ENCODE results near the gene LRRN3. TPM values are rescaled to one million over a fixed set of nuclear protein-coding genes. Genes with fewer than 3 reads are reported as not detected.

LRRN3 gene
- total RNA-seq, 4 donors from 2014 or later, result 0.23 to 1.6 (median 0.40) TPM; not detected in 1

DNA sequence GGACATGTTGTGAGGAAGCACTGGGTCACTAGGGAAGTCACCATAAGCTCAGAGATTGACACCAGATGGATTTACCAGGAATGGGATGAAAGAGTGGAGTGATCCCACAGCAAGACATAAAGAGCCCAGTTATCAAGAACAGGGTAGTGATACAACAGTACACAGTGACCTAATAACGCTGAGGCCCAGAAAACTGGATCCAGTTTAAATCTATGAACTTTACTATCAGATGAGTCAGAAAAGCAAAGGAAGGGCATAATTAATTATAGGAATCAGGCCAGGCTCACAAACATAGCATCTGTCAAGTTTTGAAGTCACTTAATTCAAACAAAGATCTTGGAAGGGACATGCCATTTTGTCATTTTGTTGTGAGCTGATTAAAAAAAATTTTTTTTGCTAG lies 73.5 kb downstream of the LRRN3 start:
- WGBS, 2 donors (ENCODE audit: low coverage in 1 of 2), result 92 to 100% methylated on average over 1 of the region's 1 CpG
- no peak for ATAC-seq

DNA sequence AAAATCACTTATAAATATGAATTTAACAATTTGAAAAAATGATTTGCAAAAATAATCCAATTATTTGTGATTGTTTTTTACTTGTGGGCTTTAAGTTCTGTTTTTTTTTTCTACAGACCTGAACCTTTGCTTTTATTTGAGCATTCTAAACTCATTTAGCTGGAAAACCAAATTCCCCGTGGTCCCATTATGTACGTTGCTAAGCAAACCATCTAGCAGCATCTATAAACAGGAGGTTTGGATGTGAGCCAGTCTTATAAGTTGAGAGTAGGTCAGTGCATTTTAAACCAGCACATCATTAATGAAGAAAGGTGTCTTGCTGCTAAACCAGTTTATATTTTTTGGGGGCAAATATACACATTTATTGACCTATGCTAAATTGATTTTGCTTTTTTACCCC lies 77.3 kb downstream of the LRRN3 start:
- Histone ChIP-seq H3K27me3 (no peaks in the 10 kb centered on the region), H3K4me3 (no peak overlapping the region), H3K4me1 (peaks cover 0 to 27% (median 0%) of the 10 kb centered on the region in 3 donors), H3K9me3 (no peaks in the 10 kb centered on the region), H3K36me3 (no peaks in the 10 kb centered on the region), H3K27ac (no peak overlapping the region)
- 14 to 17% methylated on average over 2 of the region's 2 CpGs for WGBS, 2 donors (ENCODE audit: low coverage in 1 of 2)
- TF ChIP-seq POLR2AphosphoS5 (IDR thresholded peaks at IDR 0.05) (no peak), EP300 (IDR thresholded peaks at IDR 0.05) (no peak), POLR2A (IDR thresholded peaks at IDR 0.05) (no peak)
- TF ChIP-seq, protein P1, sequence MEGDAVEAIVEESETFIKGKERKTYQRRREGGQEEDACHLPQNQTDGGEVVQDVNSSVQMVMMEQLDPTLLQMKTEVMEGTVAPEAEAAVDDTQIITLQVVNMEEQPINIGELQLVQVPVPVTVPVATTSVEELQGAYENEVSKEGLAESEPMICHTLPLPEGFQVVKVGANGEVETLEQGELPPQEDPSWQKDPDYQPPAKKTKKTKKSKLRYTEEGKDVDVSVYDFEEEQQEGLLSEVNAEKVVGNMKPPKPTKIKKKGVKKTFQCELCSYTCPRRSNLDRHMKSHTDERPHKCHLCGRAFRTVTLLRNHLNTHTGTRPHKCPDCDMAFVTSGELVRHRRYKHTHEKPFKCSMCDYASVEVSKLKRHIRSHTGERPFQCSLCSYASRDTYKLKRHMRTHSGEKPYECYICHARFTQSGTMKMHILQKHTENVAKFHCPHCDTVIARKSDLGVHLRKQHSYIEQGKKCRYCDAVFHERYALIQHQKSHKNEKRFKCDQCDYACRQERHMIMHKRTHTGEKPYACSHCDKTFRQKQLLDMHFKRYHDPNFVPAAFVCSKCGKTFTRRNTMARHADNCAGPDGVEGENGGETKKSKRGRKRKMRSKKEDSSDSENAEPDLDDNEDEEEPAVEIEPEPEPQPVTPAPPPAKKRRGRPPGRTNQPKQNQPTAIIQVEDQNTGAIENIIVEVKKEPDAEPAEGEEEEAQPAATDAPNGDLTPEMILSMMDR (IDR thresholded peaks at IDR 0.05), result no peak
- no peak for ATAC-seq

More for the DNA sequence above, 73.5 kb downstream of the LRRN3 start:
- no peaks in the 10 kb centered on the region for H3K36me3 ChIP-seq
- no peaks in the 10 kb centered on the region for H3K27me3 ChIP-seq
- no peak overlapping the region for H3K4me3 ChIP-seq
- no peaks in the 10 kb centered on the region for H3K9me3 ChIP-seq
- peaks cover 0 to 11% (median 0%) of the 10 kb centered on the region in 3 donors for H3K4me1 ChIP-seq
- no peak overlapping the region for H3K27ac ChIP-seq
- TF ChIP-seq EP300 (IDR thresholded peaks at IDR 0.05) (no peak), POLR2A (IDR thresholded peaks at IDR 0.05) (no peak), POLR2AphosphoS5 (IDR thresholded peaks at IDR 0.05) (no peak)
- TF ChIP-seq, protein P1 (IDR thresholded peaks at IDR 0.05), result no peak

DNA sequence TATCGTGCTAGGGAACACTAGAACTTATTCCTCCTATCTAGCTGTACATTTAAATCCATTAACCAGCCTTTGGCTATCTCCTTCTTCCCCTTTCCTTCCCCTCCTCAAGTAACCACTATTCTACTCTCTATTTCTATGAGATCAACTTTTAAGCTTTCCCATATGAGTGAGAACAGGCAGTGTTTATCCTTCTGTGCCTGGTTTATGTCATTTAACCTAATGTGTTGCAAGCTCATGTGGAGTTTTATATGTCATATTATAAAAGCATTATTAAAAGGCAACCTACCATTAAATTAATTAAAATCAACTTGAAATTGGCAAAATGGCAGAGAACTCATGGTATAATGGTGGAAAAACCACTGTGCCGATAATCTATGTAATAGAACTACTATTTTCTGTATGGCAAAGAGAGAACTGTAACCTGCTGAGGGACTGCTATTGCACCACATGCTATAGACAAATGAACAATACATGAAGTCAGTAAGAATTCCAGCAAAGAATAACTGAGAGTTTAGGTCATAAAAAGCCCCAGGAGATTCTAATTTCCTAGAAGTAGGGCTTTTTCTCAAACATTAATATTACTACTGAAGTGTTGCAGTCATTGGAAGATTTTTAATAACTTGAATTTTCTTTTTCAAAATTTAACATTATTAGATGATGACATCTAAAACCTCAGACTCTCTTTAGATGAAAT lies 81.8 kb downstream of the LRRN3 start:
- ATAC-seq, result no peak

DNA sequence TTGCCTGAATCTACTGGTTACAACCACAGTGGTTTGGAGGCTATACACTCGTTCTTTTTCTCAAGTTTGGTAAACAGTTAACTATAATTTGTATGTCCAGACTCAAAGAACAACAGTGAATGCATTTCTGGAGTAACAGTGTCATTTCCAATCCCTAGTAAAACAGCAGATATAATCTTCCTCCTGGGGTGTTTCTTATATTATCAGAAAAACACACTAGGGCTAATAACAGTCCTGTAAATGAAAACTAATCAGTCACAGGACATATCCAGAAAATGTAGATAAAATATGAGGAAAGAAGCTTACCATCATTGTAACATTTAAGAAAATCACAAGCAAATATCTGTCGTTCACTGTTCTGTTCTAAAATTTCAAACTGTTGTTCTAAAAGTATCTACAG lies 82.6 kb downstream of the LRRN3 start:
- ATAC-seq, result no peak
- Histone ChIP-seq H3K4me1 (peaks cover 0 to 21% (median 0%) of the 10 kb centered on the region in 3 donors), H3K27ac (no peak overlapping the region), H3K4me3 (no peak overlapping the region), H3K36me3 (no peaks in the 10 kb centered on the region), H3K27me3 (no peaks in the 10 kb centered on the region), H3K9me3 (no peaks in the 10 kb centered on the region)
- WGBS, 2 donors (ENCODE audit: low coverage in 1 of 2), result 89 to 92% methylated on average over 2 of the region's 2 CpGs
- TF ChIP-seq, protein P1 (IDR thresholded peaks at IDR 0.05), result no peak
- TF ChIP-seq POLR2A (IDR thresholded peaks at IDR 0.05) (no peak), EP300 (IDR thresholded peaks at IDR 0.05) (no peak), POLR2AphosphoS5 (IDR thresholded peaks at IDR 0.05) (no peak)

More for the DNA sequence above, 81.8 kb downstream of the LRRN3 start:
- no peaks in the 10 kb centered on the region for H3K36me3 ChIP-seq
- H3K27me3 ChIP-seq, result no peaks in the 10 kb centered on the region
- H3K4me1 ChIP-seq, result peaks cover 0 to 27% (median 0%) of the 10 kb centered on the region in 3 donors
- TF ChIP-seq, protein P1 (IDR thresholded peaks at IDR 0.05), result no peak
- TF ChIP-seq EP300 (IDR thresholded peaks at IDR 0.05) (no peak), POLR2A (IDR thresholded peaks at IDR 0.05) (no peak), POLR2AphosphoS5 (IDR thresholded peaks at IDR 0.05) (no peak)
- H3K9me3 ChIP-seq, result no peaks in the 10 kb centered on the region
- WGBS, 2 donors (ENCODE audit: low coverage in 1 of 2), result 32 to 66% methylated on average over 2 of the region's 2 CpGs
- no peak overlapping the region for H3K4me3 ChIP-seq
- no peak overlapping the region for H3K27ac ChIP-seq

DNA sequence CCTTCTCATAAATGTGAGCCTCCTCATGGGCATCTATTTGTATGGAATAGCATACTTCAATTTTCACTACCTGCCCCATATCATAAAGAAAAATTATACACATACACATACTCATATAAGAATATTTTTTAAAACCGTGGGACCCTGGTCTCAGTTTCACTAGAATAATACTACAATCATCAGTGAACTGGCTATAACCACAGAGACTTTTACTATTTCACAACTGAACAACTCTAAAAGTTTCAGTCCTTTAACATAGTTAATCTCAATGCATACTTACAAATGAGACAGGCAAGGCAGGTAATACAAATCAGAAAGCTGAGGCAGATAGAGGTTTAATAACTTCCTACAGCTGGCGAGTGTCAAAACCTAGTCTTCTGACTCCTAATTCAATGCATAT lies 83.1 kb downstream of the LRRN3 start:
- 88 to 100% methylated on average over 2 of the region's 2 CpGs for WGBS, 2 donors (ENCODE audit: low coverage in 1 of 2)
- Histone ChIP-seq H3K4me1 (peaks cover 0 to 17% (median 0%) of the 10 kb centered on the region in 3 donors), H3K27ac (no peak overlapping the region), H3K9me3 (no peaks in the 10 kb centered on the region), H3K27me3 (no peaks in the 10 kb centered on the region), H3K36me3 (no peaks in the 10 kb centered on the region), H3K4me3 (no peak overlapping the region)
- ATAC-seq, result no peak
- no peak for TF ChIP-seq POLR2AphosphoS5 (IDR thresholded peaks at IDR 0.05)
